Ovary (tissue), 3 donors: Measurements from ENCODE around the gene INTS15.

Experiments
- CTCF ChIP-seq, 3 donors: fragments of 450-650 bp in 2 of 3; fragments of 200-600 bp in 1 of 3; IDR thresholded peaks; one replicate each; pipeline versions ENCODE4 v1.5.1 to v1.8.0; 2016 to 2022; ENCODE audit warnings: antibody characterized with exemption in 3 of 3, mild to moderate bottlenecking in 1 of 3
- EP300 ChIP-seq: sonication (generic); formaldehyde crosslinking; IDR thresholded peaks from one replicate; pipeline ENCODE4 v1.6.1; 2017; ENCODE audit warnings: antibody characterized with exemption
- POLR2A ChIP-seq: fragments of 450-650 bp; IDR thresholded peaks from one replicate; pipeline ENCODE4 v1.6.1; 2017; ENCODE audit warnings: antibody characterized with exemption, mild to moderate bottlenecking, moderate library complexity
- donor health status: DM: no; HTN: no; CAD: no.

- TF ChIP-seq CTCF (IDR thresholded peaks at IDR 0.05) (no peak), POLR2A (no peak), EP300 (no peak)
Observed at GRCh38 chr7:6639627-6640026, 49.8 kb downstream of the INTS15 start.
